ENCODE measurements around the gene BFAR.

GRCh38 chr16:14585287-14585686 lies 47.5 kb upstream of the BFAR start:
- TF ChIP-seq EZH2phosphoT487 (IDR thresholded peaks at IDR 0.05; ENCODE audit: low read depth) (no peak), CTCF (IDR thresholded peaks at IDR 0.05; ENCODE audit: low read depth, low read length) (no peak)
